ENCODE data around the gene EPHA5.

DNA sequence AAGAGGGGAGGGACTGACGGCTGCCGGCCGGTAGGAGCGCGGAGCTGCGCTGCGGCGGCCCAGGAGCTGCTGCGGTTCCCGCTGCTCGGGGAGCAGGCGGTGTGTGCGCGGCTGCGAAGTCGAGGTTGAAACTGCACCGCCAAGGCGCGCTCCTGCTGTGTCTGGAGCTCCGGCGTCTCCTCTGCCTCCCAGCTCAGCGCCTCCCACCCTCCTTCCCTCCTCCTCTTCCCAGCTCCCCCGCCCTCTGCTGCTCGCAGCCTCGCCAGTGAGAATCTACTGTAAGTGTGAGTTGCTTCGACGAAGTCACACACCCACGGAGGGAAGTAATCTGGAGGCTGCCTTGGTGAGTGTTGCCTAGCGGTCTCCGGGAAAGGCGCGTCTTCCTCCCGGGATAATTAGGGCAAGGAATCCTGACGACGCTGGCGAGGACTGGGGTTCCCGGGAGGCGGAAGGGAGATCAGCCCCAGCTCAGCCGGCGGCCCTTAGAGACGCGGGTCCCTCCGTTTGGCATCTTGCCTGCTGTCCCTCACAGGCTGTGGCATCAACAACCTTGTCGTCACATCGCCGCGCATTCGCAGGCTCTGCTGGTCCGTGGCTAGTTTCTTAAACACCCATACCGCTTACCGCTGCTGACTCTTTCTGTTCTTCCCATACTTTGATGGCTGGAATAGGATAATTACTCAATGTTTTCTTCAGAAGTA is at the start of gene EPHA5:
- TF ChIP-seq CTCF (IDR thresholded peaks at IDR 0.05): peak in 2 of 4 experiments; percentile 18 to 23
- no peak for TF ChIP-seq POLR2A (IDR thresholded peaks at IDR 0.05)
- peak; percentile 10 to 62 (median 24) for TF ChIP-seq POLR2AphosphoS5 (IDR thresholded peaks at IDR 0.05)

Measured in sigmoid colon (tissue), 4 donors.